Smooth muscle cell (in vitro differentiated cells): ENCODE results near the gene FAAP24. TPM values are rescaled to one million over a fixed set of nuclear protein-coding genes. Genes with fewer than 3 reads are reported as not detected.
"Not testable (repeated sequence)": the region's sequence is repeated elsewhere in the genome, so short reads cannot be mapped to it uniquely, and the experiment has no call there.

Source experiments
- DNase-seq: peaks from one replicate; lab custom pipeline; 2025; ENCODE audit not compliant: unreplicated experiment; lab: John Stamatoyannopoulos, UW
- H2AFZ ChIP-seq: fragments of 200-600 bp; sonication (generic); 2 replicates; pipeline ENCODE4 v1.6.0; 2016; ENCODE audit warnings: antibody characterized with exemption, low read depth, mild to moderate bottlenecking
- H3F3A ChIP-seq: fragments of 200-600 bp; sonication (generic); 2 replicates; pipeline ENCODE4 v1.6.0; 2017; ENCODE audit warnings: antibody characterized with exemption, low read depth
- H3K27ac ChIP-seq: fragments of 200-600 bp; sonication (generic); 2 replicates; pipeline ENCODE4 v1.5.1; 2016; ENCODE audit warnings: low read depth, mild to moderate bottlenecking
- H3K27me3 ChIP-seq: fragments of 200-600 bp; sonication (generic); 2 replicates; pipeline ENCODE4 v1.6.1; 2016; ENCODE audit warnings: low read depth, mild to moderate bottlenecking
- H3K36me3 ChIP-seq: fragments of 200-600 bp; sonication (generic); 2 replicates; pipeline ENCODE4 v1.5.1; 2016; ENCODE audit warnings: low read depth
- H3K4me1 ChIP-seq: fragments of 200-600 bp; sonication (generic); 2 replicates; pipeline ENCODE4 v1.5.1; 2016; ENCODE audit warnings: low read depth
- H3K4me2 ChIP-seq: fragments of 200-600 bp; sonication (generic); 2 replicates; pipeline ENCODE4 v1.6.0; 2016; ENCODE audit warnings: mild to moderate bottlenecking
- H3K4me3 ChIP-seq: fragments of 200-600 bp; sonication (generic); 2 replicates; pipeline ENCODE4 v1.5.1; 2016; ENCODE audit warnings: mild to moderate bottlenecking
- H3K79me2 ChIP-seq: fragments of 200-600 bp; sonication (generic); 2 replicates; pipeline ENCODE4 v1.6.0; 2016; ENCODE audit warnings: low read depth, mild to moderate bottlenecking
- H3K9ac ChIP-seq: fragments of 200-600 bp; sonication (generic); 2 replicates; pipeline ENCODE4 v1.6.0; 2016; ENCODE audit warnings: low read depth
- H3K9me3 ChIP-seq: fragments of 200-600 bp; sonication (generic); replicated peaks from 2 replicates; pipeline ENCODE4 v1.5.1; 2016; ENCODE audit warnings: low read depth
- H4K20me1 ChIP-seq: fragments of 200-600 bp; sonication (generic); 2 replicates; pipeline ENCODE4 v1.6.0; 2016; ENCODE audit warnings: low read depth
- WGBS: methylation state at CpG from one replicate; pipeline ENCODE4 v1.1.7; 2016; ENCODE audit warnings: low lambda C conversion rate; 5-methylcytosine and 5-hydroxymethylcytosine counted together
- polyA plus RNA-seq: library from polyadenylated mRNA; unstranded; fragments of >200 nt; fragmentation: Nextera tagmentation; extraction: Ambion mirVana; gene quantifications from 2 replicates; pipeline ENCODE4 v1.2.1, GENCODE V29; 2016
- total RNA-seq: library from RNA; depleted of rRNA; stranded (reverse); fragments of >200 nt; gene quantifications from 2 replicates; pipeline ENCODE4 v1.2.3, GENCODE V29; 2014
- TF ChIP-seq, protein P1 (sequence below): fragments of 200-600 bp; sonication (generic); IDR thresholded peaks from 2 replicates; pipeline ENCODE4 v1.5.1; 2017; ENCODE audit warnings: borderline replicate concordance, mild to moderate bottlenecking, antibody characterized with exemption; ENCODE audit not compliant: insufficient read depth, poor library complexity, severe bottlenecking

FAAP24 gene
- total and polyA plus RNA-seq, 2 experiments from 2014 or later: 4.7 to 5.3 TPM

DNA sequence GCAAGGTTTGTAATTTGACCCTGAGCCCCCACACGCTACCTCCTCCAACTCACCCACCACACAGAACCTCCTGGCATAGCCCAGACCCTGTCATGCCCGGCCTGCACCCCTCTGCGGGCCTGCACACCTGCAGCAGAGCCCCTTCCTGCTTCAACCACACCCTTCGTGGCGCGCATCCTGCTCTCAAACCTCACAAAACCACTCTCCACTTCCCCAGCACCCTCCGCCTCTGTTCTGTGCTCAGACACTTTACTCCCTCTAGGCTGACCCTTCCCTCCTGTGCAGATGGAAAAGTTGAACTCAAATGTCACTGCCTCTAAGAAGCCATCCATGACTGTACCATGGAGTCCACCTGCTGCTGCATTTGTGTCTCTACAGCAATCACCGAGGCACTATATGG is 28.5 kb downstream of the FAAP24 start:
- Histone ChIP-seq H2AFZ (no peak overlapping the region), H3K4me1 (no peaks in the 10 kb centered on the region), H3K27ac (no peak overlapping the region), H4K20me1 (no peaks in the 10 kb centered on the region), H3K36me3 (no peaks in the 10 kb centered on the region), H3K9ac (no peak overlapping the region), H3K9me3 (no peaks in the 10 kb centered on the region), H3K27me3 (no peaks in the 10 kb centered on the region), H3K4me2 (no peak overlapping the region), H3F3A (no peaks in the 10 kb centered on the region), H3K4me3 (no peak overlapping the region), H3K79me2 (no peaks in the 10 kb centered on the region)
- WGBS: 96% methylated on average over 8 of the region's 8 CpGs
- TF ChIP-seq, protein P1, sequence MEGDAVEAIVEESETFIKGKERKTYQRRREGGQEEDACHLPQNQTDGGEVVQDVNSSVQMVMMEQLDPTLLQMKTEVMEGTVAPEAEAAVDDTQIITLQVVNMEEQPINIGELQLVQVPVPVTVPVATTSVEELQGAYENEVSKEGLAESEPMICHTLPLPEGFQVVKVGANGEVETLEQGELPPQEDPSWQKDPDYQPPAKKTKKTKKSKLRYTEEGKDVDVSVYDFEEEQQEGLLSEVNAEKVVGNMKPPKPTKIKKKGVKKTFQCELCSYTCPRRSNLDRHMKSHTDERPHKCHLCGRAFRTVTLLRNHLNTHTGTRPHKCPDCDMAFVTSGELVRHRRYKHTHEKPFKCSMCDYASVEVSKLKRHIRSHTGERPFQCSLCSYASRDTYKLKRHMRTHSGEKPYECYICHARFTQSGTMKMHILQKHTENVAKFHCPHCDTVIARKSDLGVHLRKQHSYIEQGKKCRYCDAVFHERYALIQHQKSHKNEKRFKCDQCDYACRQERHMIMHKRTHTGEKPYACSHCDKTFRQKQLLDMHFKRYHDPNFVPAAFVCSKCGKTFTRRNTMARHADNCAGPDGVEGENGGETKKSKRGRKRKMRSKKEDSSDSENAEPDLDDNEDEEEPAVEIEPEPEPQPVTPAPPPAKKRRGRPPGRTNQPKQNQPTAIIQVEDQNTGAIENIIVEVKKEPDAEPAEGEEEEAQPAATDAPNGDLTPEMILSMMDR: no peak
- DNase-seq: no peak

DNA sequence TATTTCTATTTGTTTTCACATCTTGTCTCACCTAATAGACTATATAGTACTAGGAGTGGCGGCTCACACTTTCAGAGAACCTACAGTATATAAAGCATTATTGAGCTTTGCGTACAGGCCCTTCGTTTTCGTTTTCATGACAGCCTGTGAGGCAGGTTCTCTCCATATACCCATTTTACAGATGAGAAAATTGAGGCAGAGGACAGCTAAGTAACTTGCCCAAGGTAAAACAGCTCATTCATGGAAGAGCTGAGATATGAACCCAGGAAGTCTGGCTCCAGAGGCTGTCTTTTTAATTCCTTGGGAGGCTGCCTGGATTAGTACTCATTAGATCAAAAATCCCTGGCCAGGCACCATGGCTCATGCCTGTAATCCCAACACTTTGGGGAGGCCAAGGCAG is 28.9 kb downstream of the FAAP24 start:
- DNase-seq: no peak
- Histone ChIP-seq H3K9me3 (no peaks in the 10 kb centered on the region), H4K20me1 (no peaks in the 10 kb centered on the region), H2AFZ (no peak overlapping the region), H3F3A (no peaks in the 10 kb centered on the region), H3K79me2 (no peaks in the 10 kb centered on the region), H3K4me1 (no peaks in the 10 kb centered on the region), H3K27me3 (no peaks in the 10 kb centered on the region), H3K9ac (no peak overlapping the region), H3K4me2 (no peak overlapping the region), H3K4me3 (no peak overlapping the region), H3K36me3 (no peaks in the 10 kb centered on the region), H3K27ac (no peak overlapping the region)
- WGBS: 97% methylated on average over 4 of the region's 4 CpGs
- TF ChIP-seq, protein P1: no peak

DNA sequence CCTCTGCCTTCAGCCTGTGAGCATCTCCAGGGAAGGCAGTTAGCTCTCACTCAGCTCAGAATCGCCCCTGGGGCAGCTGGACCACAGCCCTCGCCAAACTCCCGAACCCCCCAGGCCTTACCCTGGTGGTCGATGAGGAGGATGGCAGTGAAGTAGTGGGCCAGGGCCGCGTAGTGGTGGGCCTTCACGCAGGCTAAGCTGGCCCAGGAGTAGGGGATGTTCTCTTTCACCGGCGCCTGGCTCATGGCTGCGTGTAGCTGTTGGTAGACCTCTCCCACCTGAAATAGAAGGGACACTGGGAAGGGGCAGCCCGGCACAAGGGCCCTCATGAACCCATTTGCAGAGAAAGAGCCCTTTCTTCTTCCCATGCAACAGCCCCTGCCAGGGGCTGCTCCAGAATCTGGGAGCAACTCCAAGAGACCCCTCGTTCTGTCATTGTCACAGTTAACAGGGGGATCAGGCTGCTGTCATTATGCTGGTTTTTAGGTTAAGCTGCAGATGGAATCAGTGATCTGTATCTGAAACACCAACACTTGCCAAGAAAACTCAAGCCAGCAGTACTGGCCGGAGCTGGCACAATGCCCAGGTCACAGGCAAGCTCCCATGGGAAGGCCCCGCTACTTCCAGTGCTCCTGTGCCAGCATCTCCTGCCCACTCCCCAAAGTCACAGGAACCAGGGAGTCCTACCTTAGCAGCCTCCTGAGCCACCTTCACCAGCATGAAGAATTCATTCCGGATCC is 30.3 kb downstream of the FAAP24 start:
- not testable (repeated sequence) for H2AFZ ChIP-seq, H3K36me3 ChIP-seq, H3F3A ChIP-seq, H3K79me2 ChIP-seq, H3K4me3 ChIP-seq, H3K4me2 ChIP-seq, H4K20me1 ChIP-seq, H3K9me3 ChIP-seq, H3K27me3 ChIP-seq, H3K27ac ChIP-seq, H3K9ac ChIP-seq, DNase-seq, H3K4me1 ChIP-seq
- 89% methylated on average over 15 of the region's 15 CpGs for WGBS

DNA sequence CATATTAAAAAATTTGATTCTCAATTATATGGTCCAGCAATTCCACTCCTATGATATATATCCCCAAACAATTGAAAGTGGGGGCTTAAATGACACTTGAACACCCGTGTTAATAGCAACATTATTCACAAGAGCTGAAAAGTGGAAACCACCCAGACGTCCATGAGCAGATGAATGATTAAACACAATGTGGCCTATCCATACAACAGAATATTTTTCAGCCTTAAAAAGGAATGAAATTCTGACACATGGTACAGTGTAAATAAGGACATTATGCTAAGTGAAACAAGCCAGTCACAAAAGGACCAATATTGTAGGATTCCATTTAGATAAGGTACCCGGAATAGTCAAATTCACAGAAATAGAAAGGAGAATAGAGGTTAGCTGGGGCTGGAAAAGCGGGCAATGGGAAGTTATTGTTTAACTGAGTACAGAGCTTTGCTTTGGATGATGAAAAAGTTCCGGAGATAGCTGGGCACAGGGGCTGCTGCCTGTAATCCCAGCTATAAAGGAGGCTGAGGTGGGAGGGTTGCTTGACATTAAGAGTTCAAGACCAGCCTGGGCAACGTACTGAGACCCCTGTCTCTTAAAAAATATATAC is 31.5 kb downstream of the FAAP24 start:
- not testable (repeated sequence) for DNase-seq, H3K9me3 ChIP-seq, H2AFZ ChIP-seq, H4K20me1 ChIP-seq, H3K4me2 ChIP-seq, H3K27me3 ChIP-seq, H3F3A ChIP-seq, H3K4me3 ChIP-seq, H3K36me3 ChIP-seq, H3K4me1 ChIP-seq, H3K9ac ChIP-seq, H3K79me2 ChIP-seq, H3K27ac ChIP-seq
- WGBS: 90% methylated on average over 6 of the region's 6 CpGs
